HEK293T (cell line): ENCODE data around the gene NHS.

Experiments
- CTCF ChIA-PET: fragments of 350-600 bp; formaldehyde crosslinking; extraction: SDS; loops from one replicate; lab custom pipeline; 2021; ENCODE audit warnings: antibody characterized with exemption, inconsistent platforms; lab: Yijun Ruan, JAX
- POLR2A ChIA-PET: fragments of 350-600 bp; formaldehyde crosslinking; extraction: SDS; loops from one replicate; lab custom pipeline; 2020; ENCODE audit warnings: antibody characterized with exemption, inconsistent platforms; lab: Yijun Ruan, JAX
- DNase-seq: peaks from one replicate; pipeline ENCODE4 v3.0.0; 2012; ENCODE audit warnings: mixed read lengths; ENCODE audit errors: extremely low spot score
- ARNT ChIP-seq: fragments of 450-650 bp; IDR thresholded peaks from 2 replicates; pipeline ENCODE4 v1.6.1; 2017; ENCODE audit warnings: mild to moderate bottlenecking
- BHLHE40 ChIP-seq: fragments of 450-650 bp; IDR thresholded peaks from 2 replicates; pipeline ENCODE4 v1.6.1; 2016; ENCODE audit warnings: mild to moderate bottlenecking, moderate library complexity, borderline replicate concordance
- CTBP1 ChIP-seq: fragments of 450-650 bp; IDR thresholded peaks from 2 replicates; pipeline ENCODE4 v1.6.1; 2016; ENCODE audit warnings: borderline replicate concordance
- ELF4 ChIP-seq: fragments of 450-650 bp; IDR thresholded peaks from 2 replicates; pipeline ENCODE4 v1.6.1; 2017; ENCODE audit warnings: antibody characterized with exemption
- FOXA1 ChIP-seq: fragments of 450-650 bp; IDR thresholded peaks from 2 replicates; pipeline ENCODE4 v1.6.1; 2016; ENCODE audit warnings: mild to moderate bottlenecking
- FOXK2 ChIP-seq: fragments of 450-650 bp; IDR thresholded peaks from 2 replicates; pipeline ENCODE4 v1.6.1; 2016; ENCODE audit warnings: mild to moderate bottlenecking
- FOXM1 ChIP-seq: fragments of 450-650 bp; IDR thresholded peaks from 2 replicates; pipeline ENCODE4 v1.6.1; 2017; ENCODE audit warnings: mild to moderate bottlenecking, borderline replicate concordance
- HDGF ChIP-seq: fragments of 450-650 bp; IDR thresholded peaks from 2 replicates; pipeline ENCODE4 v1.6.1; 2017; ENCODE audit warnings: antibody characterized with exemption, borderline replicate concordance
- L3MBTL2 ChIP-seq: fragments of 450-650 bp; conservative IDR thresholded peaks from 2 replicates; pipeline ENCODE4 v1.6.1; 2016; ENCODE audit warnings: mild to moderate bottlenecking
- LEF1 ChIP-seq: fragments of 450-650 bp; IDR thresholded peaks from 2 replicates; pipeline ENCODE4 v1.6.1; 2017; ENCODE audit warnings: mild to moderate bottlenecking, borderline replicate concordance
- NFRKB ChIP-seq: fragments of 450-650 bp; IDR thresholded peaks from 2 replicates; pipeline ENCODE4 v1.6.1; 2016; ENCODE audit warnings: mild to moderate bottlenecking, moderate library complexity
- SP1 ChIP-seq: fragments of 450-650 bp; IDR thresholded peaks from 2 replicates; pipeline ENCODE4 v1.6.1; 2017
- SUZ12 ChIP-seq: fragments of 450-650 bp; IDR thresholded peaks from 2 replicates; pipeline ENCODE4 v1.6.1; 2016; ENCODE audit warnings: mild to moderate bottlenecking
- TARDBP ChIP-seq: fragments of 450-650 bp; IDR thresholded peaks from 2 replicates; pipeline ENCODE4 v1.6.1; 2016
- ZNF384 ChIP-seq: fragments of 450-650 bp; IDR thresholded peaks from 2 replicates; pipeline ENCODE4 v1.6.1; 2016
- TF ChIP-seq, protein P1 (sequence below): fragments of 450-650 bp; IDR thresholded peaks from 2 replicates; pipeline ENCODE4 v1.6.1; 2016

Gene NHS

DNA sequence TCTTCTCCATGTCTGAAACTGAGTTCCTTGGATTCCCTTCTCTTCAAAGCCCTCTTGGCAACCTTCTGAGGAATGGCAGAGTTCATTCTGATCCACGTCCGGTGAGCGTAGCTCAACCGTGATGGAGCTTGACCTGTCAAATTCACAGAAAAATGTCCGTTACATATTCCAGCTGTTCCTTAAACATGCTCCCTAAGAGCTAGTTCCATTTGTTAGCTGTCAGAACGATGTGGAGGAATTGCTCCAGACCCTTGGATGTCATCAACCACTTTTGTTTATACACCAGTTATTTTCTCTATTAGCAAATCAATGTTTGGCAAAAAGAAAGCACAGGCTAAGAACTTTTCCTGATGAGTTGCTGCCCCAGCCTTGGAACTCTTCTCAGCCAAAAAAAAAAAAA lies 50.1 kb downstream of the NHS start:
- POLR2A ChIA-PET = no interaction called here
- CTCF ChIA-PET = no interaction called here
- DNase-seq = no peak
- TF ChIP-seq SUZ12 (no peak), SP1 (no peak), FOXM1 (no peak), HDGF (no peak), TARDBP (no peak), FOXK2 (no peak), BHLHE40 (no peak), ZNF384 (no peak), LEF1 (no peak)
- TF ChIP-seq, protein P1, sequence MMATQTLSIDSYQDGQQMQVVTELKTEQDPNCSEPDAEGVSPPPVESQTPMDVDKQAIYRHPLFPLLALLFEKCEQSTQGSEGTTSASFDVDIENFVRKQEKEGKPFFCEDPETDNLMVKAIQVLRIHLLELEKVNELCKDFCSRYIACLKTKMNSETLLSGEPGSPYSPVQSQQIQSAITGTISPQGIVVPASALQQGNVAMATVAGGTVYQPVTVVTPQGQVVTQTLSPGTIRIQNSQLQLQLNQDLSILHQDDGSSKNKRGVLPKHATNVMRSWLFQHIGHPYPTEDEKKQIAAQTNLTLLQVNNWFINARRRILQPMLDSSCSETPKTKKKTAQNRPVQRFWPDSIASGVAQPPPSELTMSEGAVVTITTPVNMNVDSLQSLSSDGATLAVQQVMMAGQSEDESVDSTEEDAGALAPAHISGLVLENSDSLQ = no peak

DNA sequence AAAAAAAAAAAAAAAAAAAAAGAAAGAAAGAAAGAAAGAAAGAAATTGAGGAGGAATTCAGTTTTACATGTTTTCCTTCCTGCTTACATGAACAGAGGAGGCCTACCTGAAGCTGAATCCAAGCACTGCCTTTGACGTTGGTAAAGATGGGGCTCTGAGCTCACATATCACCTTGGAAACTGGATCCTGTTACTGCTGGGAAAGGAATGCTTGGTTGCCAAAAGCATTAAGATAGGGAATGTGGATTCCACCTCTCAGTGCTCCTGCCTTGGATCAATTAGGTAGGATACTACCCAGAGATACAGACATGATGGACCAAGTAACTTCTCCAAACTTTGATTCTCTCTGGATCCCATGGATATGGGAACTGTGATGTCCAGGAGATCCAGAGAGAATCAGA lies 50.6 kb downstream of the NHS start:
- POLR2A ChIA-PET = no interaction called here
- CTCF ChIA-PET = no interaction called here
- DNase-seq = no peak
- TF ChIP-seq CTBP1 (no peak), LEF1 (no peak)

DNA sequence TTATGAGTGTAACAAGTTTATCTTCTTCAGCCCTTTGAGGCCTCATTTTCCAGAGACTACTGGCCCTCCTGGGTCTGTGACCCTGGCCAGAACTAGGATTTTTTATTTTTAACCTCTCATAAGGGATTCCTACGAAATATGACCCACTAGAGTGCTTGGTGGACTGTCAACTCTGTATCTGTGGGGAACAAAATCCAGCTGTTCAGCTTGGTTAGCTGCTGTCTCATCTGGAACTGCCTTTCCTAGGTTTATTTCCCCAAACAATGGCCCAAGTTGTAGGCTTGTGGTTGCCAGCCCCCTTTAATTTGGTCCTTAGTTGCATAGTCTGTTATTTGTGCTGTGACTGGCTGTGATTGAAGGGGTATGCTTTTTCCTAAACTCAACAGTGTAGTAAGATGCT lies 56.2 kb downstream of the NHS start:
- DNase-seq = no peak
- TF ChIP-seq ELF4 = no peak
- TF ChIP-seq SP1 = no peak
- TF ChIP-seq ZNF384 = no peak
- TF ChIP-seq TARDBP = no peak
- no peak for TF ChIP-seq FOXA1
- TF ChIP-seq SUZ12 = no peak
- no peak for TF ChIP-seq FOXK2
- no peak for TF ChIP-seq ARNT
- TF ChIP-seq, protein P1 = no peak
- TF ChIP-seq LEF1 = no peak
- no peak for TF ChIP-seq HDGF
- TF ChIP-seq NFRKB = no peak
- TF ChIP-seq CTBP1 = no peak
- POLR2A ChIA-PET = no interaction called here
- CTCF ChIA-PET = no interaction called here

DNA sequence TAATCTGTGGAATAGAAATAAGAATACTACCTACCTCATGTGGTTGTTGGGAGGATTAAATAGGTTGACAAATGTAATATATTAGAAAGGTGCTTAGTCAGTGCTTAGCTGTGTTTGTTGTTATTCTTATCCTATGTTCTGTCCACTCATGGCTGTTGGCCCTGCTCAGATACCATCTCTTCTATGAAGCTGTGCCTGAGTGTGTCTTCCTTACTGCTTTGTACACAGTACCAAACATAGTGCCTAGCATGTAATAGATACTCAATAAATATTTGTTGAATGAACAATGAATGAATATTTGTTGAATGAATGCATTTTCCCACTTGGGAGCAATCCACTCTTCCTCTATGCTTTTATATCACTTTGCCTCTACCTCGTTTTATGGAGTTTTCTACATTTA lies 57.2 kb downstream of the NHS start:
- no peak for TF ChIP-seq BHLHE40
- TF ChIP-seq FOXM1 = no peak
- TF ChIP-seq FOXA1 = no peak
- TF ChIP-seq ARNT = no peak
- TF ChIP-seq FOXK2 = no peak
- no peak for TF ChIP-seq LEF1
- no peak for TF ChIP-seq NFRKB
- TF ChIP-seq CTBP1 = no peak
- no peak for TF ChIP-seq L3MBTL2
- no peak for TF ChIP-seq ELF4
- TF ChIP-seq, protein P1 = no peak
- TF ChIP-seq SUZ12 = no peak
- no peak for TF ChIP-seq HDGF
- no peak for TF ChIP-seq ZNF384
- POLR2A ChIA-PET = no interaction called here
- DNase-seq = no peak
- CTCF ChIA-PET = no interaction called here

DNA sequence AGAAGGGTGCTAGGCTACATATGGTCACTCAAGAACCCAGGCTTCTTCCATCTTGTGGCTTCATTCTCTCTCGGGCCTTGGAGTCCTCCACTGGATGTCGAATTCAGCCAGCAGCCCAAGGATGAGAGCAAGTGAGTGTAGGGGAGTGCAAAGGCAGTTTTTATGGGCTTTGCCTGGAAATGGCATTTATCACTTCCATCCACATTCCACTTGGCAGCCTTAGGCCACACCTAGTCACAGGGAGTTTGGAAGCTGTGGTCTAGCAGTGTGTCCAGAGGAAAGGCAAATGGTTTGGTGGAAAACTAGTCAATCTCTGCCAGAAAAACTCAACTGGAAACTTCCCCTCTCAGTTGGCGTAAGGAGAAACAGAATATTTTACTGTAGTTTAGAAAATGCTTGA lies 59.0 kb downstream of the NHS start:
- ChIA-PET CTCF (no interaction called here), POLR2A (no interaction called here)
- no peak for DNase-seq
- TF ChIP-seq FOXM1 = no peak
- TF ChIP-seq SP1 = no peak
- TF ChIP-seq L3MBTL2 = no peak
- TF ChIP-seq TARDBP = no peak
- no peak for TF ChIP-seq FOXK2
- no peak for TF ChIP-seq NFRKB
- TF ChIP-seq SUZ12 = no peak
- no peak for TF ChIP-seq FOXA1
- TF ChIP-seq BHLHE40 = no peak

DNA sequence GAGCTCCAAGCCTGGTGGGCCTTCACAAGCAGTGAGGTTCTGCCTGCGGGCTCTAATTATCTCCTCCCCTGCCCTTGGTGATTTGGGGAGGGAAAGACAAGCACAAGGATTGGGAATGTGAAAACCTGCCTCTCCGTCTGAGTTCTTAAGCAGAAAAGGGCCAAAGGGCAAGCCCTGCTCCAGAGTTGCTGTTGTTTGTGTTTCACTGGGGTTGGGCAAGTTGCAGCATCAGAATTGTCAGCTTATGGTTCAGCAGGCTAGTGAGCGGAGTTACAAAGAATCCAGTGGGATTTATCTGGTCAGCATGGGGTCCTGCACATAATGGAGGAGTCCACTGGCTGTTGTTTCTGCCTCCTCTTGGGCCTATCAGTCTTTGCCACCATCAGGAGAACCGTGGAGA lies 60.5 kb downstream of the NHS start:
- TF ChIP-seq FOXM1 = no peak
- no peak for TF ChIP-seq FOXA1
- no peak for TF ChIP-seq ARNT
- TF ChIP-seq, protein P1 = no peak
- TF ChIP-seq SUZ12 = no peak
- no peak for TF ChIP-seq SP1
- POLR2A ChIA-PET = no interaction called here
- DNase-seq = no peak
- CTCF ChIA-PET = no interaction called here

DNA sequence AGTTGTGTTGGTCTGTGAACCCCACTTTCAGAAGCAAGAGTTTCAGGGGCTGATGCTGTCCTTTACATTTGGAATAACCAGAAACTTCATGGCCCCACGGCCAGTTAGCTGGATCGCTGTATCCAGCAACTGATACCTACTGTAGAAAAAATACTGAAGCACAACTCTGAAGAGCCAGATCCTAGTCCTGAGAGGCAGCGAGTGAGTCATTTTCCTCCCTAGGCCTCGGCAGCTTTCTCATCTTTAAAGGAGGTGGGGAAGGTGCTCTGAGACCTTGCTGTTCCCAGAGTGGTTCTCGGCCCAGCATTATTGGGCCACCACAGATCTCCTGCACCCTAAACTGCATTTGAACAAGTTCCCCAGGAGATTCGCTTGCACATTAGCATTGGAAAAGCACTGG lies 63.2 kb downstream of the NHS start:
- DNase-seq = no peak
- TF ChIP-seq TARDBP (no peak), CTBP1 (no peak), SUZ12 (no peak), ZNF384 (no peak), FOXM1 (no peak), NFRKB (no peak), BHLHE40 (no peak), ELF4 (no peak), LEF1 (no peak), SP1 (no peak), FOXK2 (no peak), L3MBTL2 (no peak), HDGF (no peak), ARNT (no peak), FOXA1 (no peak)
- TF ChIP-seq, protein P1 = no peak
- ChIA-PET POLR2A (no interaction called here), CTCF (no interaction called here)
